GM13976 (cell line): ENCODE results near the gene NCOA7.

Source experiments
- DNase-seq: peaks from one replicate; pipeline ENCODE4 v3.0.0; 2012; ENCODE audit warnings: low spot score
- in situ Hi-C: fragments of 300-500 bp; cut with MboI; formaldehyde crosslinking; loops from one replicate; pipeline ENCODE4 v1.12.0; 2022; ENCODE audit warnings: low sequenced_read_pairs, mixed read lengths, inconsistent platforms; ENCODE audit not compliant: unreplicated experiment
- TF ChIP-seq, protein P1 (sequence below): IDR thresholded peaks from 2 replicates; pipeline ENCODE4 v1.5.1; 2012; ENCODE audit warnings: borderline replicate concordance, mild to moderate bottlenecking; ENCODE audit not compliant: insufficient read depth; ENCODE audit errors: extremely low read depth, missing control alignments, control extremely low read depth

NCOA7 gene, protein sequence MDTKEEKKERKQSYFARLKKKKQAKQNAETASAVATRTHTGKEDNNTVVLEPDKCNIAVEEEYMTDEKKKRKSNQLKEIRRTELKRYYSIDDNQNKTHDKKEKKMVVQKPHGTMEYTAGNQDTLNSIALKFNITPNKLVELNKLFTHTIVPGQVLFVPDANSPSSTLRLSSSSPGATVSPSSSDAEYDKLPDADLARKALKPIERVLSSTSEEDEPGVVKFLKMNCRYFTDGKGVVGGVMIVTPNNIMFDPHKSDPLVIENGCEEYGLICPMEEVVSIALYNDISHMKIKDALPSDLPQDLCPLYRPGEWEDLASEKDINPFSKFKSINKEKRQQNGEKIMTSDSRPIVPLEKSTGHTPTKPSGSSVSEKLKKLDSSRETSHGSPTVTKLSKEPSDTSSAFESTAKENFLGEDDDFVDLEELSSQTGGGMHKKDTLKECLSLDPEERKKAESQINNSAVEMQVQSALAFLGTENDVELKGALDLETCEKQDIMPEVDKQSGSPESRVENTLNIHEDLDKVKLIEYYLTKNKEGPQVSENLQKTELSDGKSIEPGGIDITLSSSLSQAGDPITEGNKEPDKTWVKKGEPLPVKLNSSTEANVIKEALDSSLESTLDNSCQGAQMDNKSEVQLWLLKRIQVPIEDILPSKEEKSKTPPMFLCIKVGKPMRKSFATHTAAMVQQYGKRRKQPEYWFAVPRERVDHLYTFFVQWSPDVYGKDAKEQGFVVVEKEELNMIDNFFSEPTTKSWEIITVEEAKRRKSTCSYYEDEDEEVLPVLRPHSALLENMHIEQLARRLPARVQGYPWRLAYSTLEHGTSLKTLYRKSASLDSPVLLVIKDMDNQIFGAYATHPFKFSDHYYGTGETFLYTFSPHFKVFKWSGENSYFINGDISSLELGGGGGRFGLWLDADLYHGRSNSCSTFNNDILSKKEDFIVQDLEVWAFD

DNA sequence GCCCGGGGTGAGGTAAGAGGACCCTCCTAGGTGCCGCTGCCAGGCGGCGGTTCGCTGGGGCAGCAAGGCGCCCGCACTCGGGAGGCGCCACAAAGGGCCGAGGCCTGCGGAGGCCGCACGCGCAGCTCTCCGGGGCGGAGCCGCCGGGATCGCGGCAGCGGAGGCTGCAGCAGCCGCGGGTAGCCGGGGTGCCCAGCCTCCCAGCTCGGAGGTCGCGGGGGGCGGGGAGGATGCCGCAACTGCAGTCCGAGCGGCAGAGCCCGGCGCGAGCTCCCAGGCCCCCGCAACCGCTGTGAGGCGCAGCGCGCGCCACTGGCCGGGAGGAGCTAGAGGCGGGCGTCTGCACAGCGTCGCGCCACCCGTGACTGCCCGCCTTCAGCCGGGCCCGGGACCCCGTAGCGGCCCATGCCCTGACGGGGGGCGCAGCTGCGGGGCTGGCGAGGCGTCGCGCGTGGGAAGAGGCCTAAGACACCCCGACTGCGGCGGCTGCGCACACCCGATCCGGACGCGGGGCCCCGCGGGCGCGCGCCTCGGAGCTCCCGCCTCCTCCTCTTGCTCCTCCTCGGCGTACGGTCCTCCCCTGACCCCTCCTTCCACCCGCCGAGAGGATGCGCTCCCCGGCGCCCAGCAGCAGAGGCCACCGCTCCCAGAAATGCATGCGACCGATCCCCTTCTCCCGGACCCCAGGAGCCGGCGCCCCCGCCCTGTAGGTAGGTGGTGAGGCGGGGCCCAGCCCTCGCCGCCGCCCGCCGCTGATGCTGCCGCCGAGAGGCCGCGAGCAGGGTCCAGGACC, at the start of gene NCOA7:
NCOA7 (plus strand) TSS at position 603 of the 793 bp plus-strand sequence. CDS start 24,395 bp downstream, outside the sequence.
- peak; percentile 86 for DNase-seq
- TF ChIP-seq, protein P1, sequence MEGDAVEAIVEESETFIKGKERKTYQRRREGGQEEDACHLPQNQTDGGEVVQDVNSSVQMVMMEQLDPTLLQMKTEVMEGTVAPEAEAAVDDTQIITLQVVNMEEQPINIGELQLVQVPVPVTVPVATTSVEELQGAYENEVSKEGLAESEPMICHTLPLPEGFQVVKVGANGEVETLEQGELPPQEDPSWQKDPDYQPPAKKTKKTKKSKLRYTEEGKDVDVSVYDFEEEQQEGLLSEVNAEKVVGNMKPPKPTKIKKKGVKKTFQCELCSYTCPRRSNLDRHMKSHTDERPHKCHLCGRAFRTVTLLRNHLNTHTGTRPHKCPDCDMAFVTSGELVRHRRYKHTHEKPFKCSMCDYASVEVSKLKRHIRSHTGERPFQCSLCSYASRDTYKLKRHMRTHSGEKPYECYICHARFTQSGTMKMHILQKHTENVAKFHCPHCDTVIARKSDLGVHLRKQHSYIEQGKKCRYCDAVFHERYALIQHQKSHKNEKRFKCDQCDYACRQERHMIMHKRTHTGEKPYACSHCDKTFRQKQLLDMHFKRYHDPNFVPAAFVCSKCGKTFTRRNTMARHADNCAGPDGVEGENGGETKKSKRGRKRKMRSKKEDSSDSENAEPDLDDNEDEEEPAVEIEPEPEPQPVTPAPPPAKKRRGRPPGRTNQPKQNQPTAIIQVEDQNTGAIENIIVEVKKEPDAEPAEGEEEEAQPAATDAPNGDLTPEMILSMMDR: no peak
- in situ Hi-C loops: no loop called here

DNA sequence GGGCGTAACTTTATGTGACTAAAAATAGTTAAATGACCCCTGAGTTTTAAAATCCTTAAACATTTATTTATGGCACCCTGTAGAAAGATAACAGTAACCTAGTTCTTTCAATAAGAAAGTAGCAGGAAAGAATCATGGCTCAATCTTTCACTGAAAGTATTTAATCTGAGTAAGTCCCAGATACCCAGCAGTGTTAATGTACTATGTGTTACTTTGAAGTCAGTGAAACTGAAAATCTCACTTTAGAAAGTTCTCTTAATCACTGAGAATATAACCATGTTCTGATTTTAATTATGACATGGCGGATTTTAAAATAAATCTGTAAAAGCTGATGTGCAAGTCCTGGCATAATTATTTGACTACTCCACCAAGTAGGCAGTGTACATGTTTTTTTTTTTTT, 49.4 kb upstream of the NCOA7 start:
- TF ChIP-seq, protein P1: no peak
- in situ Hi-C loops: no loop called here
- DNase-seq: no peak

DNA sequence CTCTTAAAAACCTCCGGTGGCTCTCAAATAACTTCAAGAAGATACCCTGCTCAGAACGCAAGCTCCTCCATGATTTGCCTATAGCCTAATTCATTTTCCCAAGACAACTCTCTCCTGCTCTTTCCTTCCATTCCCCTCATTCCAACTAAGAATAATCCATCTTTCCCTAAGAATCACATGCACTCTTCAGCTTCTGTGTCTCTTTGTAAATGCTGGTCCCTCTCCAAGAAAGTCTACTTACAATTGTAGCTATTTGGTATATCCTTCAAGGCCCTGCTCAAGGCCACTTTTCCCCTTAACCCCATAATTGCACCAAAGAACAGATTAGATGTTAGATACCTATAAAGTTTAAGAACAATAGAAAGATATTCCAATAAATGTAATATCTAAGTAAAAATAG, 48.7 kb upstream of the NCOA7 start:
- TF ChIP-seq, protein P1: no peak
- no peak for DNase-seq
- in situ Hi-C loops: no loop called here

DNA sequence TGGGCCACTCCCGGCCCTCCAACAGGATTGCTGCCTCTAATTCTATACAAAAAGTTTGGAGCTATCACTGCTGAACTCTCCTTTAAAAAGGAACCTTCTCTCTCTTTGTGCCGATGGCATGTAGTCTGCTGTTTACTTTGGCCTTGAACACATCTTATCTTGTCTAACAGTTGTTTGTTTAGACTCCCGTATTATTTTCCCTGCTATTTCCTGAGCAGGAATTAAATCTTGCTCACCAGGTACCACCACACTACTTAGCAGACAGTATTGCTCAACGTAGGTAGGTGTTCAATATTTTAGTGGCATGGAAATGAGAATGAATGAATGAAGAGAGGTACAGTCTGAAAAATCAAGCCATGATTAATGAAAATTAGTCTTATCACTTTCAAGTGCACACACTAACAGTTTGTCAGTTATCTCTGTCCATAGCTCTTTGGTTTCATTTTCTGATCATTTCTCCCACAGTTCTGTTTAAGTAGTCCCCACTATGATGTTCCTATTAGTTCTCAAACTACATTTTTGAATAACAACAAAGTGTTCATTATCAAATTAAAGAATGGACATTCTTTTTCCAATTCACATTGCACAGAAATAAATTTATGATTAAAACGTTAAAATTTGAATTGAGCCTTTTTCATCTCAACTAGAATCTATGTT, 48.2 kb upstream of the NCOA7 start:
- DNase-seq: no peak
- in situ Hi-C loops: no loop called here
- TF ChIP-seq, protein P1: no peak

DNA sequence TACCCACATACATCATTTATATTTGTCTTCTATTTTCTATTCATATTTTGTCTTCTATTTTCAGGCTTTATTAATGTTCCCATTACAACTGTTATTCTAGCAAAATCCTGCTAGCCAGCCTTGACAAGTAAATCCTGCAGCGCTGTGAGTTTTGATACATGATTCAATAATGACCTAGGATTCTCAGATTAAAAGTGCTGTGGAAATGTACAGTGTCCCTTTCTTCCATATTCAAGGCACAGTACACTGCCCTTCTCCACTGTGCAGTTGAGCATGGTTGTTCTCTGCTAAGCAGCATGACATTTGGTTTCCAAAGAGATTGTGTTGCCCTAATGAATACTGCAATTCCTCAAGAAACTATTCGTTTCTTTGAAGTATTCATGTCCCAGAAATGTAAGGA, 47.2 kb upstream of the NCOA7 start:
- in situ Hi-C loops: no loop called here
- no peak for DNase-seq
- TF ChIP-seq, protein P1: no peak
